ENCODE data around the gene LPIN1. TPM values are rescaled to one million over a fixed set of nuclear protein-coding genes. Genes with fewer than 3 reads are reported as not detected.
"Not testable (repeated sequence)": the region's sequence is repeated elsewhere in the genome, so short reads cannot be mapped to it uniquely, and the experiment has no call there.

Gene LPIN1
- total RNA-seq, 2 donors from 2014 or later, result 86.7 to 99.8 TPM

- ATAC-seq (no peak), DNase-seq (no peak)
- Mint-ChIP-seq H3K27ac (no peak overlapping the region), H3K4me1 (peaks cover 12% of the 10 kb centered on the region), H3K36me3 (ENCODE audit: low read depth) (peaks cover 30% of the 10 kb centered on the region), H3K27me3 (no peaks in the 10 kb centered on the region), H3K4me3 (no peak overlapping the region)
- no peaks in the 10 kb centered on the region for H3K9me3 ChIP-seq (ENCODE audit: control insufficient read depth, low read length, poor library complexity, severe bottlenecking)
Observed at GRCh38 chr2:11812466-11813248, 66.2 kb downstream of the LPIN1 start.

GRCh38 chr2:11813345-11813744 is 66.9 kb downstream of the LPIN1 start:
- H3K36me3 Mint-ChIP-seq (ENCODE audit: low read depth), result peaks cover 27% of the 10 kb centered on the region
- not testable (repeated sequence) for H3K9me3 ChIP-seq (ENCODE audit: control insufficient read depth, low read length, poor library complexity, severe bottlenecking); H3K27me3 Mint-ChIP-seq; ATAC-seq; H3K27ac Mint-ChIP-seq; DNase-seq; H3K4me3 Mint-ChIP-seq; H3K4me1 Mint-ChIP-seq

GRCh38 chr2:11813951-11814350 is 67.5 kb downstream of the LPIN1 start:
- H3K27ac Mint-ChIP-seq, result peak overlapping the region; percentile 27
- no peak for DNase-seq

GRCh38 chr2:11814979-11815510 is 68.6 kb downstream of the LPIN1 start:
- no peak for ATAC-seq
- Mint-ChIP-seq H3K36me3 (ENCODE audit: low read depth) (peaks cover 28% of the 10 kb centered on the region), H3K4me1 (peaks cover 9% of the 10 kb centered on the region), H3K27ac (peak overlapping the region; percentile 27), H3K4me3 (no peak overlapping the region), H3K27me3 (no peaks in the 10 kb centered on the region)
- DNase-seq, result no peak
- H3K9me3 ChIP-seq (ENCODE audit: control insufficient read depth, low read length, poor library complexity, severe bottlenecking), result no peaks in the 10 kb centered on the region

More at GRCh38 chr2:11813951-11814350, 67.5 kb downstream of the LPIN1 start:
- no peak overlapping the region for H3K4me3 Mint-ChIP-seq
- peaks cover 9% of the 10 kb centered on the region for H3K4me1 Mint-ChIP-seq
- H3K36me3 Mint-ChIP-seq (ENCODE audit: low read depth), result peaks cover 27% of the 10 kb centered on the region
- no peaks in the 10 kb centered on the region for H3K27me3 Mint-ChIP-seq
- no peak for ATAC-seq
- no peaks in the 10 kb centered on the region for H3K9me3 ChIP-seq (ENCODE audit: control insufficient read depth, low read length, poor library complexity, severe bottlenecking)

- ATAC-seq; H3K4me1 Mint-ChIP-seq; H3K4me3 Mint-ChIP-seq; H3K9me3 ChIP-seq (ENCODE audit: control insufficient read depth, low read length, poor library complexity, severe bottlenecking); H3K27me3 Mint-ChIP-seq; DNase-seq; H3K27ac Mint-ChIP-seq: not testable (repeated sequence)
- peaks cover 25% of the 10 kb centered on the region for H3K36me3 Mint-ChIP-seq (ENCODE audit: low read depth)
Observed at GRCh38 chr2:11816935-11817334, 70.5 kb downstream of the LPIN1 start.

GRCh38 chr2:11819235-11819729 is 72.8 kb downstream of the LPIN1 start:
- no peaks in the 10 kb centered on the region for H3K9me3 ChIP-seq (ENCODE audit: control insufficient read depth, low read length, poor library complexity, severe bottlenecking)
- H3K4me3 Mint-ChIP-seq, result no peak overlapping the region
- no peak overlapping the region for H3K27ac Mint-ChIP-seq
- no peaks in the 10 kb centered on the region for H3K27me3 Mint-ChIP-seq
- no peak for DNase-seq
- H3K36me3 Mint-ChIP-seq (ENCODE audit: low read depth), result peaks cover 17% of the 10 kb centered on the region
- H3K4me1 Mint-ChIP-seq, result peaks cover 3% of the 10 kb centered on the region
- ATAC-seq, result no peak

- Mint-ChIP-seq H3K4me1 (no peaks in the 10 kb centered on the region), H3K36me3 (ENCODE audit: low read depth) (peaks cover 9% of the 10 kb centered on the region), H3K27ac (no peak overlapping the region), H3K27me3 (no peaks in the 10 kb centered on the region), H3K4me3 (no peak overlapping the region)
- DNase-seq (no peak), ATAC-seq (no peak)
- no peaks in the 10 kb centered on the region for H3K9me3 ChIP-seq (ENCODE audit: control insufficient read depth, low read length, poor library complexity, severe bottlenecking)
Observed at GRCh38 chr2:11820650-11821049, 74.2 kb downstream of the LPIN1 start.

- Mint-ChIP-seq H3K27me3 (no peaks in the 10 kb centered on the region), H3K36me3 (ENCODE audit: low read depth) (peaks cover 9% of the 10 kb centered on the region), H3K4me1 (peaks cover under 1% of the 10 kb centered on the region), H3K27ac (no peak overlapping the region), H3K4me3 (no peak overlapping the region)
- ATAC-seq (no peak), DNase-seq (no peak)
- H3K9me3 ChIP-seq (ENCODE audit: control insufficient read depth, low read length, poor library complexity, severe bottlenecking), result no peaks in the 10 kb centered on the region
Observed at GRCh38 chr2:11821705-11822104, 75.3 kb downstream of the LPIN1 start.

GRCh38 chr2:11822359-11822745 is 75.9 kb downstream of the LPIN1 start:
- not testable (repeated sequence) for H3K36me3 Mint-ChIP-seq (ENCODE audit: low read depth); ATAC-seq; DNase-seq; H3K9me3 ChIP-seq (ENCODE audit: control insufficient read depth, low read length, poor library complexity, severe bottlenecking); H3K27ac Mint-ChIP-seq; H3K4me1 Mint-ChIP-seq; H3K4me3 Mint-ChIP-seq; H3K27me3 Mint-ChIP-seq

- H3K4me1 Mint-ChIP-seq, result peaks cover 9% of the 10 kb centered on the region
- no peak overlapping the region for H3K27ac Mint-ChIP-seq
- ATAC-seq, result no peak
- no peaks in the 10 kb centered on the region for H3K27me3 Mint-ChIP-seq
- no peaks in the 10 kb centered on the region for H3K9me3 ChIP-seq (ENCODE audit: control insufficient read depth, low read length, poor library complexity, severe bottlenecking)
- DNase-seq, result no peak
- peaks cover 6% of the 10 kb centered on the region for H3K36me3 Mint-ChIP-seq (ENCODE audit: low read depth)
- no peak overlapping the region for H3K4me3 Mint-ChIP-seq
Observed at GRCh38 chr2:11822746-11823451, 76.5 kb downstream of the LPIN1 start.

GRCh38 chr2:11824901-11825828 is 78.7 kb downstream of the LPIN1 start:
- Mint-ChIP-seq H3K4me3 (no peak overlapping the region), H3K27me3 (no peaks in the 10 kb centered on the region), H3K36me3 (ENCODE audit: low read depth) (peaks cover 3% of the 10 kb centered on the region)

GRCh38 chr2:11827547-11827946 is 81.1 kb downstream of the LPIN1 start:
- no peak for DNase-seq
- H3K4me3 Mint-ChIP-seq, result no peak overlapping the region
- H3K27me3 Mint-ChIP-seq, result no peaks in the 10 kb centered on the region
- H3K36me3 Mint-ChIP-seq (ENCODE audit: low read depth), result peaks cover 3% of the 10 kb centered on the region
- H3K27ac Mint-ChIP-seq, result peak overlapping the region; percentile 57
- H3K9me3 ChIP-seq (ENCODE audit: control insufficient read depth, low read length, poor library complexity, severe bottlenecking), result no peaks in the 10 kb centered on the region
- peaks cover 26% of the 10 kb centered on the region for H3K4me1 Mint-ChIP-seq
- ATAC-seq, result peak; percentile 46

More at GRCh38 chr2:11824901-11825828, 78.7 kb downstream of the LPIN1 start:
- H3K9me3 ChIP-seq (ENCODE audit: control insufficient read depth, low read length, poor library complexity, severe bottlenecking), result no peaks in the 10 kb centered on the region
- DNase-seq (no peak), ATAC-seq (no peak)
- peaks cover 19% of the 10 kb centered on the region for H3K4me1 Mint-ChIP-seq
- no peak overlapping the region for H3K27ac Mint-ChIP-seq
